Caco-2 (cell line): Measurements from ENCODE around the gene TRPT1. TPM values are rescaled to one million over a fixed set of nuclear protein-coding genes. Genes with fewer than 3 reads are reported as not detected.

ENCODE experiments used
- BruUV-seq: library from RNA; stranded (reverse); fragments of 400-500 nt; replicated peaks from 2 replicates; lab custom pipeline; 2021; lab: Mats Ljungman, UMichigan
- CTCF ChIA-PET: fragments of 300-600 bp; sonication (Branson Sonifier 250); formaldehyde crosslinking; loops from one replicate; lab custom pipeline; 2022; ENCODE audit warnings: antibody characterized with exemption; lab: Charles Lee
- POLR2A ChIA-PET: fragments of 300-600 bp; sonication (Branson Sonifier 250); formaldehyde crosslinking; loops from one replicate; lab custom pipeline; 2022; ENCODE audit warnings: antibody characterized with exemption; lab: Charles Lee
- DNase-seq, 2 experiments: peaks; one replicate each; pipeline versions ENCODE4 v3.0.0 to v3.0.0-alpha.2; 2020 to 2022
- H3K27me3 ChIP-seq: replicated peaks from 2 replicates; pipeline ENCODE4 v1.6.0; 2011; ENCODE audit warnings: low read length; ENCODE audit not compliant: control insufficient read depth, insufficient read depth
- H3K36me3 ChIP-seq: 2 replicates; pipeline ENCODE4 v1.5.1; 2011; ENCODE audit warnings: low read length; ENCODE audit not compliant: control insufficient read depth, insufficient read depth
- H3K4me1 ChIP-seq: fragments of 250-450 bp; sonication (Bioruptor Pico); 2 replicates; pipeline ENCODE4 v1.5.1; 2020; ENCODE audit warnings: mild to moderate bottlenecking
- H3K4me3 ChIP-seq: 2 replicates; pipeline ENCODE4 v1.5.1; 2011; ENCODE audit warnings: low read depth, mild to moderate bottlenecking, control low read depth, low read length
- H3K9me3 ChIP-seq: fragments of 250-450 bp; sonication (Bioruptor Pico); 2 replicates; pipeline ENCODE4 v1.5.1; 2020; ENCODE audit warnings: mild to moderate bottlenecking, moderate library complexity
- H3K27ac Mint-ChIP-seq: one replicate; pipeline ENCODE4 v1.8.0; 2022; ENCODE audit warnings: mixed read lengths; ENCODE audit not compliant: unreplicated experiment
- H3K27me3 Mint-ChIP-seq: one replicate; pipeline ENCODE4 v1.8.0; 2022; ENCODE audit warnings: mixed read lengths; ENCODE audit not compliant: insufficient read depth, unreplicated experiment
- H3K36me3 Mint-ChIP-seq: one replicate; pipeline ENCODE4 v1.8.0; 2022; ENCODE audit warnings: mild to moderate bottlenecking, mixed read lengths; ENCODE audit not compliant: insufficient read depth, unreplicated experiment
- H3K4me1 Mint-ChIP-seq: one replicate; pipeline ENCODE4 v1.8.0; 2022; ENCODE audit warnings: low read depth, mixed read lengths; ENCODE audit not compliant: unreplicated experiment
- H3K4me3 Mint-ChIP-seq: one replicate; pipeline ENCODE4 v1.8.0; 2022; ENCODE audit warnings: mild to moderate bottlenecking, moderate library complexity, mixed read lengths; ENCODE audit not compliant: unreplicated experiment
- H3K9me3 Mint-ChIP-seq: one replicate; pipeline ENCODE4 v1.8.0; 2022; ENCODE audit warnings: mixed read lengths; ENCODE audit not compliant: unreplicated experiment
- CTCF ChIP-seq, 2 experiments: fragments of 200-600 bp in 1 of 2; IDR thresholded peaks; 1 replicate in 1 of 2; 2 replicates in 1 of 2; pipeline versions ENCODE4 v1.5.1 to v1.8.0; 2011 to 2022; ENCODE audit warnings: antibody characterized with exemption in 1 of 2, control low read depth in 1 of 2, inconsistent platforms in 1 of 2, low read depth in 1 of 2, low read length in 1 of 2, mild to moderate bottlenecking in 1 of 2, moderate library complexity in 1 of 2; ENCODE audit not compliant: insufficient read depth in 1 of 2, severe bottlenecking in 1 of 2, unreplicated experiment in 1 of 2
- intact Hi-C: fragments of 100-400 bp; cut with micrococcal nuclease; formaldehyde crosslinking; loops from one replicate; pipeline ENCODE4 v1.10.0; 2022; ENCODE audit not compliant: unreplicated experiment
- total RNA-seq: library from RNA; stranded (reverse); gene quantifications from 2 replicates; pipeline ENCODE4 v1.2.3, GENCODE V29; 2022

Gene TRPT1
- total RNA-seq, 1 experiment from 2014 or later = 32.1 TPM

- Mint-ChIP-seq H3K9me3 (no peaks in the 10 kb centered on the region), H3K4me3 (no peak overlapping the region), H3K27me3 (no peaks in the 10 kb centered on the region), H3K4me1 (peaks cover 16% of the 10 kb centered on the region), H3K36me3 (peaks cover 76% of the 10 kb centered on the region), H3K27ac (no peak overlapping the region)
- H3K9me3 ChIP-seq = no peaks in the 10 kb centered on the region
- CTCF ChIA-PET = interaction anchor here (0.5 to 1.4 kb wide), 3 partner anchors 11 to 801 kb away, joined by 3 to 13 read pairs (median 3); no protein-coding TSS in a partner anchor
- BruUV-seq = no TSS peak
- peaks cover 7% of the 10 kb centered on the region for H3K4me1 ChIP-seq
- TF ChIP-seq CTCF (IDR thresholded peaks at IDR 0.05; ENCODE audit: insufficient read depth in 1 of 2, low read depth in 1 of 2, low read length in 1 of 2, severe bottlenecking in 1 of 2, unreplicated experiment in 1 of 2) = no peak
- H3K36me3 ChIP-seq = peaks cover 4% of the 10 kb centered on the region
- peak in 1 of 2 experiments; percentile 28 for DNase-seq
- H3K4me3 ChIP-seq = no peak overlapping the region
- intact Hi-C loops = no loop called here
- POLR2A ChIA-PET = no interaction called here
- no peaks in the 10 kb centered on the region for H3K27me3 ChIP-seq
These were observed 37.3 kb upstream of the TRPT1 start for GRCh38 chr11:64263021-64263946.

- no peaks in the 10 kb centered on the region for H3K9me3 Mint-ChIP-seq
- no peaks in the 10 kb centered on the region for H3K27me3 ChIP-seq
- ChIA-PET CTCF (interaction anchor here (1.1 to 1.4 kb wide), 3 partner anchors 10 to 42 kb away, joined by 3 to 13 read pairs (median 3); no protein-coding TSS in a partner anchor), POLR2A (no interaction called here)
- DNase-seq = no peak
- no peaks in the 10 kb centered on the region for H3K4me1 ChIP-seq
- peaks cover 8% of the 10 kb centered on the region for H3K4me1 Mint-ChIP-seq
- H3K4me3 Mint-ChIP-seq = no peak overlapping the region
- H3K27me3 Mint-ChIP-seq = no peaks in the 10 kb centered on the region
- TF ChIP-seq CTCF (IDR thresholded peaks at IDR 0.05; ENCODE audit: insufficient read depth in 1 of 2, low read depth in 1 of 2, low read length in 1 of 2, severe bottlenecking in 1 of 2, unreplicated experiment in 1 of 2) = no peak
- peaks cover 3% of the 10 kb centered on the region for H3K36me3 ChIP-seq
- BruUV-seq = no TSS peak
- no peak overlapping the region for H3K4me3 ChIP-seq
- H3K9me3 ChIP-seq = no peaks in the 10 kb centered on the region
- intact Hi-C loops = no loop called here
- no peak overlapping the region for H3K27ac Mint-ChIP-seq
- H3K36me3 Mint-ChIP-seq = peaks cover 76% of the 10 kb centered on the region
These were observed 36.5 kb upstream of the TRPT1 start for GRCh38 chr11:64262271-64263002.

- no peak overlapping the region for H3K4me3 ChIP-seq
- no peak for DNase-seq
- intact Hi-C loops = no loop called here
- no peak for TF ChIP-seq CTCF (IDR thresholded peaks at IDR 0.05; ENCODE audit: insufficient read depth in 1 of 2, low read depth in 1 of 2, low read length in 1 of 2, severe bottlenecking in 1 of 2, unreplicated experiment in 1 of 2)
- Mint-ChIP-seq H3K36me3 (peaks cover 70% of the 10 kb centered on the region), H3K27ac (no peak overlapping the region), H3K9me3 (no peaks in the 10 kb centered on the region), H3K27me3 (no peaks in the 10 kb centered on the region), H3K4me1 (peaks cover 8% of the 10 kb centered on the region), H3K4me3 (no peak overlapping the region)
- H3K36me3 ChIP-seq = peaks cover 3% of the 10 kb centered on the region
- no peaks in the 10 kb centered on the region for H3K9me3 ChIP-seq
- BruUV-seq = no TSS peak
- no peaks in the 10 kb centered on the region for H3K4me1 ChIP-seq
- no peaks in the 10 kb centered on the region for H3K27me3 ChIP-seq
- ChIA-PET CTCF (interaction anchor here (1.2 to 1.5 kb wide), 2 partner anchors 9 to 43 kb away, joined by 3 to 6 read pairs; no protein-coding TSS in a partner anchor), POLR2A (no interaction called here)
These were observed 35.6 kb upstream of the TRPT1 start for GRCh38 chr11:64261556-64262080.
